Vagina (tissue), 2 donors: ENCODE data around the gene WDR41. TPM values are rescaled to one million over a fixed set of nuclear protein-coding genes. Genes with fewer than 3 reads are reported as not detected.

Experiments used
- DNase-seq, 2 donors: peaks; one replicate each; pipeline ENCODE4 v3.0.0-alpha.2; 2017; ENCODE audit errors: extremely low spot score in 2 of 2
- H3K27ac ChIP-seq: fragments of 200-600 bp; sonication (generic); one replicate; pipeline ENCODE4 v1.5.1; 2019
- H3K27me3 ChIP-seq: fragments of 200-600 bp; sonication (generic); one replicate; pipeline ENCODE4 v1.5.1; 2019
- H3K36me3 ChIP-seq, 2 donors: fragments of 200-600 bp; sonication (generic); one replicate each; pipeline ENCODE4 v1.5.1; 2017 to 2019
- H3K4me1 ChIP-seq: fragments of 200-600 bp; sonication (generic); one replicate; pipeline ENCODE4 v1.5.1; 2019
- H3K4me3 ChIP-seq, 2 donors: fragments of 200-600 bp; sonication (generic); 1 replicate in 1 of 2; 2 replicates in 1 of 2; pipeline ENCODE4 v1.5.1; 2016 to 2019
- H3K9me3 ChIP-seq: fragments of 200-600 bp; sonication (generic); one replicate; pipeline ENCODE4 v1.5.1; 2019
- POLR2A ChIP-seq, 2 donors: fragments of 450-650 bp; IDR thresholded peaks; one replicate each; pipeline ENCODE4 v1.6.1; 2017; ENCODE audit warnings: antibody characterized with exemption in 2 of 2, mild to moderate bottlenecking in 2 of 2, moderate library complexity in 2 of 2
- POLR2AphosphoS5 ChIP-seq, 2 donors: sonication (generic); formaldehyde crosslinking; IDR thresholded peaks; one replicate each; pipeline ENCODE4 v1.9.0; 2017; ENCODE audit warnings: antibody characterized with exemption in 2 of 2, mild to moderate bottlenecking in 2 of 2, low read depth in 1 of 2; ENCODE audit not compliant: insufficient read depth in 1 of 2
- intact Hi-C: fragments of 100-400 bp; cut with DNase I; formaldehyde crosslinking; loops from one replicate; pipeline ENCODE4 v1.15.1; 2023
- total RNA-seq: library from RNA; depleted of rRNA; stranded (reverse); fragments of >200 nt; gene quantifications from one replicate; pipeline ENCODE4 v1.2.3, GENCODE V29; 2016
- TF ChIP-seq, protein P1 (sequence below), 3 experiments: fragments of 450-650 bp in 2 of 3; fragments of 200-600 bp in 1 of 3; sonication (generic) in 1 of 3; IDR thresholded peaks; one replicate each; pipeline ENCODE4 v1.5.1; 2017 to 2019; ENCODE audit warnings: antibody characterized with exemption in 3 of 3, mild to moderate bottlenecking in 2 of 3, moderate library complexity in 2 of 3

WDR41 gene
- total RNA-seq, 1 donor from 2014 or later: 40.3 TPM

GRCh38 chr5:77423022-77423750 is 68.9 kb downstream of the WDR41 start:
- Histone ChIP-seq H3K4me3 (no peak overlapping the region), H3K4me1 (peaks cover 19% of the 10 kb centered on the region), H3K27ac (no peak overlapping the region), H3K36me3 (no peaks in the 10 kb centered on the region), H3K9me3 (no peaks in the 10 kb centered on the region), H3K27me3 (no peaks in the 10 kb centered on the region)
- no peak for DNase-seq
- intact Hi-C loops: no loop called here
- TF ChIP-seq POLR2AphosphoS5 (IDR thresholded peaks at IDR 0.05; ENCODE audit: insufficient read depth in 1 of 2, low read depth in 1 of 2) (no peak), POLR2A (IDR thresholded peaks at IDR 0.05) (no peak)
- TF ChIP-seq, protein P1, sequence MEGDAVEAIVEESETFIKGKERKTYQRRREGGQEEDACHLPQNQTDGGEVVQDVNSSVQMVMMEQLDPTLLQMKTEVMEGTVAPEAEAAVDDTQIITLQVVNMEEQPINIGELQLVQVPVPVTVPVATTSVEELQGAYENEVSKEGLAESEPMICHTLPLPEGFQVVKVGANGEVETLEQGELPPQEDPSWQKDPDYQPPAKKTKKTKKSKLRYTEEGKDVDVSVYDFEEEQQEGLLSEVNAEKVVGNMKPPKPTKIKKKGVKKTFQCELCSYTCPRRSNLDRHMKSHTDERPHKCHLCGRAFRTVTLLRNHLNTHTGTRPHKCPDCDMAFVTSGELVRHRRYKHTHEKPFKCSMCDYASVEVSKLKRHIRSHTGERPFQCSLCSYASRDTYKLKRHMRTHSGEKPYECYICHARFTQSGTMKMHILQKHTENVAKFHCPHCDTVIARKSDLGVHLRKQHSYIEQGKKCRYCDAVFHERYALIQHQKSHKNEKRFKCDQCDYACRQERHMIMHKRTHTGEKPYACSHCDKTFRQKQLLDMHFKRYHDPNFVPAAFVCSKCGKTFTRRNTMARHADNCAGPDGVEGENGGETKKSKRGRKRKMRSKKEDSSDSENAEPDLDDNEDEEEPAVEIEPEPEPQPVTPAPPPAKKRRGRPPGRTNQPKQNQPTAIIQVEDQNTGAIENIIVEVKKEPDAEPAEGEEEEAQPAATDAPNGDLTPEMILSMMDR (IDR thresholded peaks at IDR 0.05): no peak

DNA sequence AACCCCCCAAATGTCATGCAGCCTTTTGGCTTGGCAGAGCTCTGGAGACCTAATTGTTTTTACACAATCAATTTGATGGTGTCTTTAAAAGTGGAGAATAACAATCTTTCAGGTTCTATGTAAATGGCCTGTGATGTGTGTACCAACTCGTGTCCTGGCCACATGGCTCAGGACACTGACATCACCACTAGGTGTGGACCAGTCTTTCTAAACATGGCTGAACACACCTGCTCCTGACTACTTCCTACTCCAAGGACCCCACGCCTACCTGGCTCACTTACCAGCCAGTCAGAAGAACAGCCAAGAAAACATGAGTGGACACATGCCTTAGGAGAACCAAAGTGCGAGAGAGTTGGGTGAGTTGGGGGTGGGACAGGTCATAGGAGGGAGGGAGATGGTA is 71.2 kb downstream of the WDR41 start:
- H3K27ac ChIP-seq: no peak overlapping the region
- no peak for DNase-seq
- TF ChIP-seq POLR2AphosphoS5 (IDR thresholded peaks at IDR 0.05; ENCODE audit: insufficient read depth in 1 of 2, low read depth in 1 of 2): no peak
- TF ChIP-seq POLR2A (IDR thresholded peaks at IDR 0.05): no peak
- TF ChIP-seq, protein P1 (IDR thresholded peaks at IDR 0.05): no peak
- H3K27me3 ChIP-seq: no peaks in the 10 kb centered on the region
- intact Hi-C loops: no loop called here
- no peaks in the 10 kb centered on the region for H3K9me3 ChIP-seq
- H3K4me1 ChIP-seq: peaks cover 1% of the 10 kb centered on the region
- H3K36me3 ChIP-seq: no peaks in the 10 kb centered on the region
- H3K4me3 ChIP-seq: no peak overlapping the region

DNA sequence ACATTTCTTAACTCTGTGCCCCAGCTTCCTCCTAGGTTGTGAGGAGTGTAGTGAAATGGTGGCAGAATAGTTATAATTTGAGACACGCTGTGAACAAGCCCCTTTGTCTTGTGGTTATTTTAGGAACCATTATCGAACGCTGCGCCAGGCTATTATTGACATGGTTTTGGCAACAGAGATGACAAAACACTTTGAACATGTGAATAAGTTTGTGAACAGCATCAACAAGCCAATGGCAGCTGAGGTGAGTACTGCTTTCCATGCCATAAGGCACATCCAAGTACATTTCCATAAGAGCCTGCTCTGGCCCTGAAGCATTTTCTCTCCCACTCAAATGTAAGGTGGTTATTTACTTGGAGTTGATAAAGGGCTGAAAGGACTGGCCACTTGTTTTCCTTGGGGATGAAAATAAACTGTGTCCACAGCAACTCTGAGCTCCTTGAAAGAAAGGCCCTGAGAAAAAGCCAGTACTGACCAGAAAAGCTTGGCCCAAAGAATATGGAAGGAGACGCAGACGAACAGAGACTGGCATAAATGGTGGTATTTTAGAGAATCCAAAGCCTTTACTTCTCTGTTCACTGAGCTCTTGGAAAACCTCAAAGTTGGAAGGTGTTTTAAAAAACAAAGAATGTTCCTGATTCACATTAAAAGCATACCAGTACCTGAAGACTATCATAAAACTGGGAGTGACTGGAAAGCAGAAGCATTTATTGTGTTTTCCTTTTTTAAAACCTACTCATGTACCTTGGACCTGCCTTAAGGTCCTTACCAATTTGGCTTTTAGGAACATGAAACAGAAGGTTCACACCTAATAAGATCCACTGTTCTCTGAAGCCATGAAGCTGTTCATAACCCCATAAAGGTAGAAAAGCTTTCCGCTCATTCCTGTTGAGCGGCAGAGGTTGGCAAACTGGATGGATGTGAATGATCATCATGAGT is 72.2 kb downstream of the WDR41 start:
- TF ChIP-seq POLR2A (IDR thresholded peaks at IDR 0.05): no peak
- TF ChIP-seq, protein P1 (IDR thresholded peaks at IDR 0.05): no peak
- no peak for TF ChIP-seq POLR2AphosphoS5 (IDR thresholded peaks at IDR 0.05; ENCODE audit: insufficient read depth in 1 of 2, low read depth in 1 of 2)
- no peaks in the 10 kb centered on the region for H3K9me3 ChIP-seq
- intact Hi-C loops: no loop called here
- H3K27me3 ChIP-seq: no peaks in the 10 kb centered on the region
- H3K4me1 ChIP-seq: no peaks in the 10 kb centered on the region
- no peaks in the 10 kb centered on the region for H3K36me3 ChIP-seq
- H3K27ac ChIP-seq: no peak overlapping the region
- H3K4me3 ChIP-seq: no peak overlapping the region
- no peak for DNase-seq

DNA sequence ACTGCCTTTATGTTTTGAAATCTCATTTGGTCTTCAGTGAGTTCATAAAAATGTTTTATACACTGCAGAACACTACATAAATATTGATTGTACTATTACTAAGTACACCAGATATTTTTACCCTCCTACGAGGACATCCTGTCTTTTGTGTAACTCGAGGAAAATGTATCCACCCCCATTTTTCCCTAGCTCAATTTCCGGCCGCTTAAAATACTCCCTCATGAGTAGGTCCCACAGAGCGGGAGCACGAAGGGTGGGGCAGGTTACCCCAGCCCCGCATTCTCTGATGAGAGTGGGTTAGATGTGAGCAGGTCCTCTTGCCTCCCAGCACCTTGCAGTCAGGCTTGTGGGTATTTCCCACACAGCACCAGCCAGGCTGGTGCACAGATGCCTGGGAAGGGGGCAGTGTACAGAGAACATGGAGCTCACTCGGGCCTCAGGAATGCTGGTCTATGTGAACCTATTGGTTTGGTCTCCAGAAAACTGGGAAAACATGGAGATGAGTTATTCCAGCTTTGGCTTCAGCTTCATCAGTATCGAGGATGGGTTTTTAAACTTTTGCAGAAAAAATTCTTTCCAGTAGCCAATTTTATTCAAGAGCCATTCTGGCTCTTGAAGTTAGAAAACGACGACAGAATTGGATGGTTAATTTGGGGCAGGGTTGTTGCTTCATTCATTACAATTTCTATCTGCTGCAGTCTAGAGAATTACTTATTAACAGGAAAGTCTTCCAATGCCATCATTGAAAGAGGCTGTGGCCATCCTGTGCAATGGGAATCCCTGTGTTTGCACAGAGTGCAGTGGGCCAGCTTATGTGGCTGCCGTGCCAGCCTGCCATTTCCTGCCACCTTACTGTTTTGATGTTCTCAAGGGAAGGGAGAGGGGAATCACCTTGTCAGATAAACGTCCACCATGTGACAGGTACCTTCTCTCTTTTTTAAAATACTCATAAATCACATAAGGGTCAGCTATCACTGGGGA is 73.2 kb downstream of the WDR41 start:
- intact Hi-C loops: no loop called here
- TF ChIP-seq POLR2AphosphoS5 (IDR thresholded peaks at IDR 0.05; ENCODE audit: insufficient read depth in 1 of 2, low read depth in 1 of 2) (no peak), POLR2A (IDR thresholded peaks at IDR 0.05) (no peak)
- TF ChIP-seq, protein P1 (IDR thresholded peaks at IDR 0.05): no peak

More for the DNA sequence above, 73.2 kb downstream of the WDR41 start:
- Histone ChIP-seq H3K36me3 (no peaks in the 10 kb centered on the region), H3K27ac (no peak overlapping the region), H3K4me3 (no peak overlapping the region), H3K9me3 (no peaks in the 10 kb centered on the region), H3K27me3 (no peaks in the 10 kb centered on the region), H3K4me1 (no peaks in the 10 kb centered on the region)
- DNase-seq: no peak
